Muscle of back (tissue), 11 donors: ENCODE results near the gene ATN1. TPM values are rescaled to one million over a fixed set of nuclear protein-coding genes. Genes with fewer than 3 reads are reported as not detected.

Experiments
- DNase-seq, 3 donors: peaks; one replicate each; pipeline versions ENCODE4 v3.0.0 to v3.0.0-alpha.2; 2013
- polyA plus RNA-seq, 10 donors: library from polyadenylated mRNA; unstranded; fragments of 120-200 nt; gene quantifications; one replicate each; pipeline ENCODE4 v1.2.1, GENCODE V29; 2013; ENCODE audit not compliant: insufficient read length in 10 of 10

The ATN1 gene
- polyA plus RNA-seq, 10 donors: 58.2 to 79.9 (median 68.1) TPM

DNA sequence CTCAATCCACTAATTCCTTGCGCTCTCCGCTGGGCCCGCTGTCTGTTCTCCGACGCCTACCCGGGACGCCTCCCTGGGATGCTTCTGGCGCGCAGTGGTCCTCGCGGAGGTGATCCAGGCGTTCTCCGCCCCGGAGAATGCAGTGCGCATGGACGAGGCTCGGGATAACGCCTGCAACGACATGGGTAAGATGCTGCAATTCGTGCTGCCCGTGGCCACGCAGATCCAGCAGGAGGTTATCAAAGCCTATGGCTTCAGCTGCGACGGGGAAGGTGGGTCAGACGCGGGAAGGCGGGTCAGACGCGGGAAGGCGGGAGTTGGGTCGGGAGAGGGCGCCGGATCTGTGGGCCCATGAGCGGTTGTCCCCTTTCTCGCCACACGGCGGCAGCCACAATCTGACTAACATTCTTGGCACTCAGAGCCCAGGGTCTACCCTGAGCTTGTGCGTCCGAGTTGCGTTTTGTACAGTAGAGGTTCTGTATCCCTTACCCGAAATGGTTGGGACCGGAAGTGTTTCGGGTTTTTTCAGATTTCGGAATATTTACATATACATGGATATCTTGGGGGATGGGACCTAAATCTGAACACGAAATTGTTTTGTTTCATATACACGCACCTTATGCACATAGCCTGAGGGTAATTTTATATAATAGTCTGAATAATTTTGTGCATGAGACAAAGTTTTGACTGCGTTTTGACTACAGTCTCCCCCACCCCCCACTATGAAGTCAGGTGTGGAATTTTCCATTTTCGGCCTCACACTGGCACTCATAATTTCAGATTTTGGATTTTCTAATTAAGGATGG, 16.8 kb downstream of the ATN1 start:
- peak; percentile 93 to 97 (median 94) for DNase-seq

DNA sequence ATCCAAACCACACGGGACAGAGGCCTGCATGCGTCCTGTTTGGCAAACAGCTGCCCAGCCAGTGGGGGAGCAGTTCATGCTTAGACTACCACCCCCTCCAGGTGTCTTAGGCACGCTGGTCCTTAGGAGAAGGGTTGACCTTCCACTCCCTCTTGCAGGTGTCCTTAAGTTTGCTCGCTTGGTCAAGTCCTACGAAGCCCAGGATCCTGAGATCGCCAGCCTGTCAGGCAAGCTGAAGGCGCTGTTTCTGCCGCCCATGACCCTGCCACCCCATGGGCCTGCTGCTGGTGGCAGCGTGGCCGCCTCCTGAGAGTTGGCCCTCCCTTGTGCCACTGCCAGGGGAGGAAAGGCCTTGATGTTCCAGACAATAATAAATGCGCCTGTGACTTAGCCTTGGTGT, 17.9 kb downstream of the ATN1 start:
- no peak for DNase-seq

DNA sequence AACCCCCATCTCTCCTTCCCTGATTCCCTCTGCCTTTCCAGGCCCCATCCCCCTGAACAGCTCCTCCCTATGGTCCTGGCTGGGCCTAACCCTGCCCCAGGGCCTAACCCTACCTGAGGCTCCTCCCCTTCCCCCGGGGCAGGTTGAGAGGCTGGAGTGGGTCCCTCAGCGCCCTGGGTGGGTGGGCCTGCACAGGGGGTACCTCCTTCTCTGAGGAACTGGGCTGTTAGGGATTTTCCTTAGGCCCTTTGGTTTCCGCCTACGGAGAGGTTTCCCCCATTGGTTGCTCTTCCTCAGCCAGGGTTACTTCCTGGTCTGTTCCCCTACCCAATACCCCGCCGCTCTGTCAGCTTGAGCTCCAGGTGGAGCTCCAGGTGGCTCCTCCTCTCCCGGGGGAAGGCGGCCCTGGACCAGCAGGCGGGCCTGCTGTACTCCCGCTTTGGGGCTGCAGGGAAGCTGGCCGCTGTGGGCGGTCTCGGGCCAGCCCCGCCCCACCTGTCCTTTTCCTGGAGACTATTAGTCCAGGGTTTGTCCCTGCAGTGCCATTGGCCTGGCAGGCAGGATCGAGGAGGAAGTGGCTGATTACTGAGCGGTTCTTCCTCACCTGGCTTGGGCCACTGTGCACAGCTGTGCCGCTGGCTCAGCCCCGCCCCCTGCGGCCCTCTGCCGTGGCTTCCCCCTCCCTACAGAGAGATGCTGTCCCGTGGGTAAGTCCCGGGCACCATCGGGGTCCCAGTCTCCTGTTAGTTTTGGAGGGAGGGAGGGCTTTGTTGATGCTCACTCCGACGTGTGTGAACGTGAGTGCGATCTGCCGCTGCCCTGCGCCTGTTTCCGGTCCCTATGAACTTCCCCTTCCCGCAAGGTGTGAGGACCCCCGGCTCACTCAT, 18.5 kb downstream of the ATN1 start:
- DNase-seq: no peak

DNA sequence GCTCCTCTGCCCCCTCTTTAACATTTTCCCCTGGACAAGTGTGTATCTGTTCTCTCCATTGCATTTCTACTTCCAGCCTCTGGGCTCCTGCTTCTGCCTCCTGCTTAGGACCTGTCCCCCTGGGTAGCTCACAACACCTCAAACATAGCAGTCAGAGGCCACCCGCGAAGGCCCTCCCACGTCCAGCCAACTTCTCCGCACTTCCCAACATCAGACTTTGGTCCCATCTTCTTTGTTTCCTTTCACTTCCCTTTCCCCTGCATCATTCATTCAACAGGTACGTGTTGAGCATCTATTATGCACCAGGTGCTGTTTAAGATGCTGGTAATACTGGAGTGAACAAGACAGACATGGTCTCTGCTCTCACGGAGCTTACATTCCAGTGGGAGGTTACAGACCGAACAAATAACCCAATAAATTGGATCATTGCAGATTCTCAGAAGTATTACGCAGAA, 19.2 kb downstream of the ATN1 start:
- DNase-seq: no peak

DNA sequence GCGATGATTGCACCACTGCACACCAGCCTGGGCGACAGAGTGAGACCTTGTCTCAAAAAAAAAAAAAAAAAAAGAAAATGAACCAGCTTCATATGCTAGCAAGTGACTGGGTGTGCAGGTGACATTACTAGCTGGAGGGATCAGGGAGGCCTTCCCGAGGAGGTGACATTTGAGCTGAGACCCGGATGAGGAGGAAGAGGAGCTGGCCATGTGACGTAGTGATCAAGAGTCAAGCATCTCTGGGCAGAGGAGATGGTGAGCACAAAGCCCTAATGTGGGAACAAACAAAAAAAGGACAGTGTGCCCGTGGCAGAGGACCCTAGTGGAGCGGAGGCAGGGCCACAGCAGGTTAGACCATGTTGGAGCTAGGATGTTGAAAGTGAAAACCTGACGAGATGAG, 19.9 kb downstream of the ATN1 start:
- no peak for DNase-seq

DNA sequence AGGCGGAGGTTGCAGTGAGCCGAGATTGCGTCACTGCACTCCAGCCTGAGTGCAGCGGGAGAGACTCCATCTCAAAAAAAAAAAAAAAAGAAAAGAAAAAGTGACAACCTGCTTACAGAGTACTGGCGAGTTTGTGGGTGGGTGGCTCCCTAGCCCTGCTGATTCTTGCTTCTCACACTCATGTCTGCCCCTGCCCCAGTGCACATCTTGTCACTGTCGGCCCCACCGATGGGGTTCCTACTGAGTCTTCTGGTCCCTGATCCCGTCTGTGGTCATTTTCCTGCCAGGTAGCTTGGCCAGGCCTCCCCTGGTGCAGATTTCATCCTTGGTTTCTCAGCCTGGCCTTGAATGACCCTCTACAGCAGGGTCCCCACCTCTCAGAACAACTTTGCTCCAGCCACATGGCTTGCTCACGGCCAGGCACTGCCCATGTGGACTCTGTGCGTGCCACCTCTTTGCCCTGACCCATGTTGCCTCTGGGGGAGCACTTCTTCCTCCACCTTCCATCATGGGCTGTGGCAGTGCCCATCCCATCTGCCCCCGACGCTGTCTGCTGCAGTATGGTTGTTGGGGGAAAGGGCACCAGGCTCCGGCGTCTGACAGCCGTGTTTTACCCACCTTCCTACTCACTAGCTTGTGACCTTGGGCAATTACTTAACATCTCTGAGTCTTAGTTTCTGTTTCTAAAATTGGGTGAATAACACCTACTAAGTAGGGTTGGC, 21.3 kb downstream of the ATN1 start:
- no peak for DNase-seq

DNA sequence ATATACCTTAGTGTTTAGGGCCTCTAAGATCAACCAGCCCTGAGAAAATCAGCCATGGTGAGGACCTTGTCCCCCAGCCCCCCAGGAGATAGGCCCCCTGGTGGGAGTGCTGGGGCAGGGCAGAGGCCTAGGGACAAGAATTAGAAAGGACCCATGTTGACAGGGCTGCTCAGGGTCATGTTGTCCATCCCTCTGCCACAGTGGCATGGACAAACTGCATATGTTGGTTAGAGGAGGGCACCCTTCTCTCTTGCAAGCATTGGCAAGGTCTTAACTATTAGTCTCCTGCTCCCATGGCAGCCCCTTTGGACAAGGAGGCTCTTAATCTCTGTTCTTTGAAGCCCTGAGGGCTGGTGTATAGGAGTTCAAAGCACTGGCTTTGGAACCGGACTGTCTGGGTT, 22.6 kb downstream of the ATN1 start:
- DNase-seq: no peak

DNA sequence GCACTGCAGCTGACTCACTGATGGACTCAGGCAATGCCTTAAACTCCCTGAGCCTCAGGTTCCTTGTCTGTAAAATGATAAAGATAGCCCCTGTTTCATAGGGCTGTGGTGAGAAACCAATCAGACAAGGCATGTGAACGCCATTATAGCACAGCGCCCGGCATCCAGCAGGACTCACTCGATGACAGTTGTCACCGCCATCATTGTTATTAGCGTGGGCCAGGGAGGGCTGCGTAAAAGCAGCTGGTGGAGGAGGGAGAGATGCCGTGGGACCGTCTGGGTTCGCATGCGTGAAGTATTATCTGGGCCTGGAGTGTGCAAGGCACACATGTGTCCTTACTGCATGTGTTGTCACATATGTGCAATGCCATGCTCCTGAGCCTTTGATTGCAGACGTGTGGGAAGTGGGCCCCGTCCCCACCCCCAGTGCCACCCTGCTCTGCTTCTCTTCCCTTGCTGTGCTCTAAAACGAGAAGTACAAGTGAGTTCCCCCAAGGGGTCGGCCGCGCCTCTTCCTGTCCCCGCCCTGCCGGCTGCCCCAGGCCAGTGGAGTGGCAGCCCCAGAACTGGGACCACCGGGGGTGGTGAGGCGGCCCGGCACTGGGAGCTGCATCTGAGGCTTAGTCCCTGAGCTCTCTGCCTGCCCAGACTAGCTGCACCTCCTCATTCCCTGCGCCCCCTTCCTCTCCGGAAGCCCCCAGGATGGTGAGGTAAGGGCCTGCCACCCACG, 23.2 kb downstream of the ATN1 start, which contains the start of gene PTPN6:
PTPN6 (plus strand) TSS at position 546 of the 730 bp plus-strand sequence; CDS start at position 703, 157 bp downstream.
- no peak for DNase-seq

DNA sequence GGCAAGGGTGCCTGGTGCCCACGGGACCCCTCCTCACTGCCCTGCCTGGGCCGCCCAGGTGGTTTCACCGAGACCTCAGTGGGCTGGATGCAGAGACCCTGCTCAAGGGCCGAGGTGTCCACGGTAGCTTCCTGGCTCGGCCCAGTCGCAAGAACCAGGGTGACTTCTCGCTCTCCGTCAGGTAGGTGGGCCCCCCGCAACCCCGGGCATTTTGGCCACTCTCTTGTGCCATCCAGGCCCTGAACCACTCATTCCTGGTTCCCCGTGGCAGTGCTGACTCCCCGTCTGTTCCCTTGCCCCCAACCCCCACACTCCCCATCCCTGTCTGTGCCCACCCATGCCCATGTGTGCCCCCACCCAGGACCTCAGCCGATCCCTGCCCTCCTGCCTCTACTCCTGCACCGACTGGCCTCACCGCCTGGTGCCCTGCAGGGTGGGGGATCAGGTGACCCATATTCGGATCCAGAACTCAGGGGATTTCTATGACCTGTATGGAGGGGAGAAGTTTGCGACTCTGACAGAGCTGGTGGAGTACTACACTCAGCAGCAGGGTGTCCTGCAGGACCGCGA, 23.9 kb downstream of the ATN1 start:
- no peak for DNase-seq

DNA sequence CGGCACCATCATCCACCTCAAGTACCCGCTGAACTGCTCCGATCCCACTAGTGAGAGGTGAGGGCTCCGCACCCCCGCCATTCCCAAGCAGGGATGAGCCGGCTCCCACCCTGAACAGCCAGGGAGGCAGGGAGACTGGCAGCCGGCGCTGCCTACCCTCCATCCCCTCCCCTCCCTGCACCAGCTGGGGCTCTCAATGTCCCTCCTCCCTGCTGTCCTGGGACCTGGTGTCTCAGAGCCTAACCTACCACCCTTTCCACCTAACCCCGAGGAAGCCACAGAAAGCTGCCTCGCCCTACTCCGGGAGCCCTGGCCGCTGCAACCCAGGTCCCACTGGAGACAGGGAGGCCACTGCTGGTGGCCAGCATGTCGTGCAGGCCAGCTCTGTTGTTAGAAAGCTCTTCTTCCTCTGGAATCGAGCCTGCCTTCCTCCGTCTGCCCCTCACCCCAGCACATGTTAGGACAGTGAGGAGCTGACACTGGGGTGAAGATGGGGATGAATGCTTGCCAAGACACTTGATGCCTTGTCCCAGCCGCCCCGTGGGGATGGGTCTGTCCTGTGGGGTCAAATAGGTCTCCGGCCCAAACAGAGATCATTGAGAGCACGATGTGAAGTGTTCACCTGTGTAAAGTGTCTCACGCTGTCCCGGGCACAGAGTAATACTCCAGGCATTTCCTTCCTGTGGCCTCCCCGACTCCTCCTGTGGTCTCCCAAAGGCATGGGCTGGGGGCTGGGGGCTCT, 24.5 kb downstream of the ATN1 start:
- no peak for DNase-seq

DNA sequence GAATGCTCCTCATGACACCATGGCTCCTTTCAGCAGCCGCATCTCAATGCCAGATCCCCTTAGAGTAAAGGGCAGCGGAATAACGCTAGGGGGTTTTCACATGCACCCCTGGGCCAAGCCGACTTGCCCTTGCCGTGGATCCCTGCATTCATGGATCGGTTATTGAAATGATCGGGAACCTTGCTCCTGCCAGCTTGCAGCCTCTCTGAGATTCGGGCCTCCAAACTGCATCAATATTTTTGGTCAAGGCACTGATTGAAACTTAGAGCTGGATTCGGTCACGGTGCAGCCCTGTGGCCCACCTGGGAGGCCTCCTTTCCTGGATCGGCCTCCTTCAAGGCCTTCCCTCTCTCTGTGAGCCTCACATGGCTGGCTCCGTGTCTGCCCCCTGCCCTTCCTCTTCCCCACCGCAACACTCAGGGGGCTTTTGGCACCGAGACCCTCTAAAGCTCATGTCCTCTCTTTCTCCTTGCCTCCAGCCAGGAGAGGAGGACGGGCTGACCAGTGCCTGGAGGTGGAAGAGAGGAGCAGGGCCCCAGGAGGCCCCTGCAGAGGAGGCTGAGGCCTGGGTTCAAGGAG, 25.2 kb downstream of the ATN1 start:
- DNase-seq: no peak

DNA sequence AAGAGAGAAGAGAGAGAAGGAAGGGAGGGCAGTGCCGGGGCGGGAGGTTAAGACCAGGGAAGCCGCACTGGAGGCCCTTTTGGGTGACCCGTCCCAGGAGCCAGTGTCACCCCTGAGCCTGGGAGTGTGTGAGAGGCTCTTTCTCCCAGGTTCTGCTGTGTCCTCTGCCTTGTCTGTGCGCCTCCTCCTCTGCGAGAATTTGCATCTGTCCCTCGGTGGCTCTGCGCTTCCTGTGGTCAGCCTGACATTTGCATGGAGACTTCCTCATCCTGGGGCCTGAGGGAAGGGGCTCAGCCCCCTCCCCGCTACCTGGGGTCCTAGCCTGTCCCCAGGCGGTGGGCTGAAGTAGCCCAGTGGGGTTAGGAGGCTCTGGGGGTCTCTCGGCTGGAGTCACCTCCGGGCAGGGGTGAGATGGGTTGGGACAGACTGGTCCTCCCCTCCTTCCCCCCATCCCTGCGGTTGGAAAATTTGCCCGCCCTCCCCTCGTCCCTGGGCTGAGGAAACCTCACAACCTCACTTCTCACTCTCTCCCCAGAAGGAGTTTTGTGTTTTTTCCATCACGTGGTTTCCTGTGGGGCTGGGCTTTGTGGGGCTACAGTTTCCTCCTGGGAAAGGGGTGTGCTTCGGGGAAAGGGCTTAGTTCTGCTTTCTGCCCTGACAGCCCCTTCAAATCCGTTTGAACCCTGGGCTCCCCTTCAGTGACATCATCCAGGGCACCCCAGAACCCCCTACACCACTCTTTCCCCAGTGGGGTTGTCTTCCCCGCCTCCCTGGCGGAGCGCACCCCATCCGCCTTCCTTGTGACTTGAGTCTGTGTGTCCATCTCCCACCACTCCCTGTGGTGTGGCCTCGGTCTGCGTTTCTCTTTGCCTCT, 25.9 kb downstream of the ATN1 start:
- peak; percentile 55 to 88 (median 78) for DNase-seq

DNA sequence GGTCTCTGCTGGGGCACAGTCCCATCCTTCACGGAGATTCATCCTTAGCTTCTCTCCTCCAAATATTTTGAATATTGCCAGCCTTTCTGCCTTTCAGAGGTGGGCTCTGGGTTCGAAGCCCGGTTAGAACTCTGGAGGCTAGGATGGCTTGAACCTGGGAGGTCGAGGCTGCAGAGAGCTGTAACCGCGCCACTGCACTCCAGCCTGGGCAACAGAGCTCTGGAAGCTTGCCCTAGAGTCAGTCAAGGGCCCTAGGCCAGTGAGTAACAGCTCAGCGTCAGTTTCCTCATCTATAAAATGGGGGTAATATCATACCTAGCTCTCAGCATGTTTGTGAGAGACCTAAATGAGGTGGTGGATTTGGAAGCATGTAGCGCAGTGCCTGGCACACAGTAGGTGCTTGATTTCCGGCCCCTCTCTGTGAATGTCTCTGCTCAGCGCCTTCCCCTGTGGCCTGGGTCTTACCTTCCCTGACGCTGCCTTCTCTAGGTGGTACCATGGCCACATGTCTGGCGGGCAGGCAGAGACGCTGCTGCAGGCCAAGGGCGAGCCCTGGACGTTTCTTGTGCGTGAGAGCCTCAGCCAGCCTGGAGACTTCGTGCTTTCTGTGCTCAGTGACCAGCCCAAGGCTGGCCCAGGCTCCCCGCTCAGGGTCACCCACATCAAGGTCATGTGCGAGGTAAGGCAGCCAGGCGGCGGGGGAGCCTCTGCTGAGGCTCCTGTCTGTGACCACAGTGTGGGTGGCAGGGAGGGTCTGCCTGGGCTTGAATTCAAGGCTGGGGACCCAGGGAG, 26.8 kb downstream of the ATN1 start:
- no peak for DNase-seq

DNA sequence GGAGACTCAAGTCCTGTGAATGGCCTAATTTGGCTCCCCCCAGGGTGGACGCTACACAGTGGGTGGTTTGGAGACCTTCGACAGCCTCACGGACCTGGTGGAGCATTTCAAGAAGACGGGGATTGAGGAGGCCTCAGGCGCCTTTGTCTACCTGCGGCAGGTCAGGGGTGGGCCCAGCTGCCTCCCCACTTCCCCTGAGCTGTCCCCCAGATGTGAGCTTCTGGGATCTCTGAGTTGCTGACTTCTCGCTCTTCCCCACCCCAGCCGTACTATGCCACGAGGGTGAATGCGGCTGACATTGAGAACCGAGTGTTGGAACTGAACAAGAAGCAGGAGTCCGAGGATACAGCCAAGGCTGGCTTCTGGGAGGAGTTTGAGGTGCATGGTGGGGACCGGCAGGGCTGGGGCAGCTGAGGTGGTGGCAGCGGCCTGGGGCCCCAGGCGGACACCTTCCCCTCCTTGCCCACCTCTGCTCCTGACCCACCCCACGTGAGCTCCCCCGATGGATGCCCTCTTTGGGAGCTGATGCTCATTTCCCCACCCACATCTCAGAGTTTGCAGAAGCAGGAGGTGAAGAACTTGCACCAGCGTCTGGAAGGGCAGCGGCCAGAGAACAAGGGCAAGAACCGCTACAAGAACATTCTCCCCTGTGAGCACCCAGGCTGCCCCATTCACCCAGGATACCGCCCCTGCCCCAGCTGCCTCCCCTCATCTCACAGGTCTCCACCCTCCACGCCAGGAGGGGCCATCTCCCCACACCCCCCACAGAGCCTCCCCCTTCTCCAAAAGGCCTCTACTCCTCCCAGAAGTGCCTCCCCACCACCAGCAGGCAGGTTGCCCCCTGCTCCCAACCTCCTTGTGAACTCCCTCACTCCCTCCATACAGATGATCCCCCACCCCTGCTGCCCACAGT, 27.6 kb downstream of the ATN1 start:
- DNase-seq: no peak

DNA sequence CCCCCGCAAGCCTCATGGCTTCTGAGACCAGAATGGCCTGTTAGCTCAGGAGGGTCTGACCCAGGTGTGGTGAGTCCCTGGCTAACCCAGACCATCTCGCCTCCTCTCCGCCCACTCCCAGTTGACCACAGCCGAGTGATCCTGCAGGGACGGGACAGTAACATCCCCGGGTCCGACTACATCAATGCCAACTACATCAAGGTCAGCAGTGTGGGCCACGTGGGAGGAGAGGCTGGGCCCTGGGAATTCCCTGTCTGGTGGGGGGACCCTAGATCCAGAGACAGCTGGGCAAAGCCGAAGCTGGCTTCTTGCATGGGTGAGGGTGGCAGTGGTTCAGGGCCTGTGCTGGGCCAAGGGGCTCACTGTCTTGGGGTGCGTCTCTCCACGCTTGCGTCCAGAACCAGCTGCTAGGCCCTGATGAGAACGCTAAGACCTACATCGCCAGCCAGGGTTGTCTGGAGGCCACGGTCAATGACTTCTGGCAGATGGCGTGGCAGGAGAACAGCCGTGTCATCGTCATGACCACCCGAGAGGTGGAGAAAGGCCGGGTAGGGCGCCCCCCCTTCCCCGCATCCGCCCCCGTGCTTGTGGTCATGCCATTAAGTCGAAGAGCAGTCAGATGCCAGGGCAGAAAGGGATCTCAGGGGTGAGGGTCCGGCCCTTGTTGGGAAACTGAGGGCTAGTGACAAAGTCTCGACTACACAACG, 28.4 kb downstream of the ATN1 start:
- no peak for DNase-seq

DNA sequence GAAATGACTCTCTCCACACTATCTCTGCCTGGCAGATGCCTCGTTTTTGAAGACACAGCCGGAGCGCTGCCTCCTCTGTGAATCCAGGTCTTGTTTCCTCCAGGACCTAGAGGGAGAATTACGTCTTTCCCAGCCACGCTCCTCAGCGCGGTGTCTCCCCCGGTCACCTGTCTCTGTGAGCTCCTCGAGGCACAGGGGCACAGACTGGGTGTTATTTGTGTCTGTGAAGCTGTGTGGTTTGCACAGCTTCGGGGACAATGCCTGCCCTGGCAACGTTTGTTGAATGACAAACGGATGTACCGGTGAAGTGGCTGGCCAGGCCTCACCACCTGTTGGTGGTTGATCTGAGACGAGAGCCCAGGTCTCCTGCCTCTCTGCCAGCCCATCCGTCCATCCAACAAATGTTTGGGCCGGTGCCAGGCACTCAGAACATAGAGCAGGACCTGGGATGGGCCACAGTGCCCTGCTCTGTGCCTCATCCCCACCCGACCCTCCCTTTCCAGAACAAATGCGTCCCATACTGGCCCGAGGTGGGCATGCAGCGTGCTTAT, 29.5 kb downstream of the ATN1 start:
- no peak for DNase-seq
